DOHH2 (cell line): ENCODE measurements around the gene MYH7B.

Experiments used
- H3F3A ChIP-seq: fragments of 200-600 bp; sonication (generic), shearing (Covaris generic); 2 replicates; pipeline ENCODE4 v1.6.0; 2016; ENCODE audit warnings: antibody characterized with exemption, mild to moderate bottlenecking; ENCODE audit not compliant: control insufficient read depth, insufficient read depth
- H3K27ac ChIP-seq: fragments of 200-600 bp; sonication (generic); 2 replicates; pipeline ENCODE4 v1.5.1; 2014; ENCODE audit warnings: low read depth, mild to moderate bottlenecking, low read length, moderate library complexity
- H3K27me3 ChIP-seq: fragments of 200-600 bp; sonication (generic); 2 replicates; pipeline ENCODE4 v1.6.1; 2014; ENCODE audit warnings: mild to moderate bottlenecking, low read length, mixed read lengths; ENCODE audit not compliant: control insufficient read depth
- H3K36me3 ChIP-seq: fragments of 200-600 bp; sonication (generic); 2 replicates; pipeline ENCODE4 v1.6.1; 2014; ENCODE audit warnings: mild to moderate bottlenecking, low read length, moderate library complexity, mixed read lengths; ENCODE audit not compliant: control insufficient read depth
- H3K4me1 ChIP-seq: fragments of 200-600 bp; sonication (generic); 2 replicates; pipeline ENCODE4 v1.6.1; 2014; ENCODE audit warnings: mild to moderate bottlenecking, low read length, mixed read lengths; ENCODE audit not compliant: control insufficient read depth
- H3K4me2 ChIP-seq: fragments of 200-600 bp; sonication (generic); 2 replicates; pipeline ENCODE4 v1.6.0; 2014; ENCODE audit warnings: mild to moderate bottlenecking, low read length, moderate library complexity
- H3K4me3 ChIP-seq: fragments of 200-600 bp; sonication (generic); 2 replicates; pipeline ENCODE4 v1.5.1; 2014; ENCODE audit warnings: mild to moderate bottlenecking, low read length, mixed read lengths
- H3K79me2 ChIP-seq: fragments of 200-600 bp; sonication (generic); 2 replicates; pipeline ENCODE4 v1.6.1; 2014; ENCODE audit warnings: mild to moderate bottlenecking, low read length, mixed read lengths; ENCODE audit not compliant: control insufficient read depth
- H3K9me2 ChIP-seq: fragments of 200-600 bp; sonication (generic); replicated peaks from 2 replicates; pipeline ENCODE4 v1.6.1; 2014; ENCODE audit warnings: mild to moderate bottlenecking, low read length, mixed read lengths; ENCODE audit not compliant: control insufficient read depth
- H3K9me3 ChIP-seq: fragments of 200-600 bp; sonication (generic); 2 replicates; pipeline ENCODE4 v1.6.1; 2014; ENCODE audit warnings: antibody characterized with exemption, low read length, mixed read lengths; ENCODE audit not compliant: control insufficient read depth, insufficient read depth
- H4K20me1 ChIP-seq: fragments of 200-600 bp; sonication (generic); 2 replicates; pipeline ENCODE4 v1.6.0; 2014; ENCODE audit warnings: low read depth, mild to moderate bottlenecking, antibody characterized with exemption, low read length, moderate library complexity; ENCODE audit not compliant: control insufficient read depth, insufficient read depth
- EZH2phosphoT487 ChIP-seq: fragments of 200-600 bp; sonication (generic); IDR thresholded peaks from 2 replicates; pipeline ENCODE4 v1.6.1; 2017; ENCODE audit warnings: borderline replicate concordance, mild to moderate bottlenecking, antibody characterized with exemption, low read length, moderate library complexity, mixed read lengths
- TF ChIP-seq, protein P1 (sequence below): fragments of 200-600 bp; sonication (generic); IDR thresholded peaks from one replicate; pipeline ENCODE4 v1.5.1; 2014; ENCODE audit warnings: antibody characterized with exemption, mild to moderate bottlenecking, low read depth, low read length; ENCODE audit not compliant: poor library complexity, severe bottlenecking

MYH7B gene

DNA sequence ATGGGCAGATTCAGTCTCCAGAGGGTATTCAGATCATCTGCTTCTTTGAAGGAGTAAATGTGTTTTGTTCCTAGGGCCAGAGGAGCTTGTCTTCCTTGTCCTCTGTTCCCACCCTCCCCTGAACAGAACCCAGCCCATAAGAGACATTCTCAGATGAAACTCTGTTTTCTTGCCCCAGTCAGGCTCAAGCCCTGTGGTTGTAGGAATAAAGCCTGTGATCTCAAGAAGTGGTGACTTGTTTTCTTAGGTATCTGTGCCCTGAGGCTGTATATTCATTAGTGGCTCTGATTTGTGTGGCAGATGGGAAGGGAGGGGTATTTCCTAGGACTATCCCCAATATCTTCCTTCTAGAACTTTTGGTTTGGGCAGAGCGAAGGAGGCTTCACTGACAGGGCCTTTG is 27.9 kb upstream of the MYH7B start:
- no peak for TF ChIP-seq EZH2phosphoT487
- TF ChIP-seq, protein P1, sequence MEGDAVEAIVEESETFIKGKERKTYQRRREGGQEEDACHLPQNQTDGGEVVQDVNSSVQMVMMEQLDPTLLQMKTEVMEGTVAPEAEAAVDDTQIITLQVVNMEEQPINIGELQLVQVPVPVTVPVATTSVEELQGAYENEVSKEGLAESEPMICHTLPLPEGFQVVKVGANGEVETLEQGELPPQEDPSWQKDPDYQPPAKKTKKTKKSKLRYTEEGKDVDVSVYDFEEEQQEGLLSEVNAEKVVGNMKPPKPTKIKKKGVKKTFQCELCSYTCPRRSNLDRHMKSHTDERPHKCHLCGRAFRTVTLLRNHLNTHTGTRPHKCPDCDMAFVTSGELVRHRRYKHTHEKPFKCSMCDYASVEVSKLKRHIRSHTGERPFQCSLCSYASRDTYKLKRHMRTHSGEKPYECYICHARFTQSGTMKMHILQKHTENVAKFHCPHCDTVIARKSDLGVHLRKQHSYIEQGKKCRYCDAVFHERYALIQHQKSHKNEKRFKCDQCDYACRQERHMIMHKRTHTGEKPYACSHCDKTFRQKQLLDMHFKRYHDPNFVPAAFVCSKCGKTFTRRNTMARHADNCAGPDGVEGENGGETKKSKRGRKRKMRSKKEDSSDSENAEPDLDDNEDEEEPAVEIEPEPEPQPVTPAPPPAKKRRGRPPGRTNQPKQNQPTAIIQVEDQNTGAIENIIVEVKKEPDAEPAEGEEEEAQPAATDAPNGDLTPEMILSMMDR: no peak
- no peaks in the 10 kb centered on the region for H3K9me2 ChIP-seq
- no peaks in the 10 kb centered on the region for H3K9me3 ChIP-seq
- no peak overlapping the region for H3K27ac ChIP-seq
- H3K36me3 ChIP-seq: 0 out of 2 replicates have a peak, but pooled peaks cover 6% of the 10 kb centered on the region
- no peak overlapping the region for H3K4me2 ChIP-seq
- no peaks in the 10 kb centered on the region for H3K4me1 ChIP-seq
- H3K79me2 ChIP-seq: no peaks in the 10 kb centered on the region
- no peaks in the 10 kb centered on the region for H4K20me1 ChIP-seq
- H3K4me3 ChIP-seq: no peak overlapping the region
- H3F3A ChIP-seq: no peaks in the 10 kb centered on the region
- no peaks in the 10 kb centered on the region for H3K27me3 ChIP-seq

DNA sequence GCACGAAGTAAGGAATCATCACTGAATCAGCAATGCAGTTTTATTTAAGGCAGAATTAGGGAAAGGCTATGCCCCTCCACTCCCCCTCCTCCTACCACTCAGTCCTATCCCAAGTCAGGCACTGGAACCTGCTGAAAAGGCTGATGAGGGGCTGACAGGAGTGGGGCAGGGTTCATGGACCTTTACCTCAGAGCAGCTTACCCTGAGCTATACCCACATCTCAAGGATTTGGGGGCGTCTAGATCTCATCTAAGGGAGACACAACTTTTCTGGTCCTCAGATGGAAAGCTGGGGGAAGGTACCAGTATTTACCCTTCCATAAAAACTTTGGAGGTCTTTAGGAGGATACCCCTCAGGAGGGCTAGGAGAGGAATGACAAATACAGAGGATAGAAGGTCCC is 27.3 kb upstream of the MYH7B start:
- Histone ChIP-seq H3F3A (no peaks in the 10 kb centered on the region), H4K20me1 (no peaks in the 10 kb centered on the region), H3K4me2 (no peak overlapping the region), H3K27me3 (no peaks in the 10 kb centered on the region), H3K79me2 (no peaks in the 10 kb centered on the region), H3K4me3 (no peak overlapping the region), H3K27ac (no peak overlapping the region), H3K36me3 (0 out of 2 replicates have a peak, but pooled peaks cover 6% of the 10 kb centered on the region), H3K9me3 (no peaks in the 10 kb centered on the region), H3K4me1 (no peaks in the 10 kb centered on the region), H3K9me2 (no peaks in the 10 kb centered on the region)
- TF ChIP-seq, protein P1: no peak
- no peak for TF ChIP-seq EZH2phosphoT487

DNA sequence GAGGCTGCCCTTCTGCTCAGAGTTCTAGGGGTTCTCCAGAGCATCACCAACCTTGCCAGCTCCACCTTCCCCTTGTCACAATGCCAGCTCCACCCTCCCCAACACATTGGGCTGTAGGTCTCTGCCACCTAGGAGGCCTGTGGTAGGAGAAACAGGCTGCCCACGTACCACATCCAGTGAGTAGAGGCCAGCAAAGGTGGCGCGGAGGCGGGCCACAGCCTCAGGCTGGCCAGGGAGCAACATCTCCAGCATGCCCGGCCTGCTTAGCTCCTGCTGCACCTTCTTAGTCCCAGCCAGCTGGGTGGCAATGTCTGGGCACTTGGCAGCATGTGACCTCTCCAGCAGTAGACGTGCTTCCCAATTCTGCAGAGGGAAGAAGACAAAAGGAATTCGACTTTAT is 23.9 kb upstream of the MYH7B start:
- Histone ChIP-seq H3K4me2 (no peak overlapping the region), H3K4me1 (no peaks in the 10 kb centered on the region), H4K20me1 (no peaks in the 10 kb centered on the region), H3K4me3 (no peak overlapping the region), H3K79me2 (no peaks in the 10 kb centered on the region), H3F3A (no peaks in the 10 kb centered on the region), H3K9me2 (no peaks in the 10 kb centered on the region), H3K27ac (no peak overlapping the region), H3K36me3 (peaks cover 16% of the 10 kb centered on the region; the same call in 1 of the 2 replicates), H3K27me3 (no peaks in the 10 kb centered on the region), H3K9me3 (no peaks in the 10 kb centered on the region)
- TF ChIP-seq, protein P1: no peak
- TF ChIP-seq EZH2phosphoT487: no peak
